Breast epithelium (tissue), 4 donors: ENCODE measurements around the gene ACE2. TPM values are rescaled to one million over a fixed set of nuclear protein-coding genes. Genes with fewer than 3 reads are reported as not detected.

ENCODE experiments used
- DNase-seq, 2 donors: peaks; one replicate each; pipeline ENCODE4 v3.0.0-alpha.2; 2019; ENCODE audit warnings: low spot score in 2 of 2
- H3K27ac ChIP-seq, 2 donors: fragments of 200-600 bp; sonication (generic) in 1 of 2; one replicate each; pipeline ENCODE4 v1.5.1; 2016 to 2019; ENCODE audit warnings: mild to moderate bottlenecking in 1 of 2
- H3K27me3 ChIP-seq, 2 donors: fragments of 200-600 bp; sonication (generic) in 1 of 2; one replicate each; pipeline versions ENCODE4 v1.5.1 to v1.6.0; 2017 to 2019; ENCODE audit warnings: control low read depth in 1 of 2, mild to moderate bottlenecking in 1 of 2
- H3K36me3 ChIP-seq: fragments of 200-600 bp; one replicate; pipeline ENCODE4 v1.5.1; 2019
- H3K4me1 ChIP-seq, 2 donors: fragments of 200-600 bp; sonication (generic); one replicate each; pipeline ENCODE4 v1.5.1; 2016 to 2019; ENCODE audit warnings: control low read depth in 1 of 2
- H3K4me3 ChIP-seq, 3 donors: fragments of 200-600 bp; sonication (generic); 1 replicate in 2 of 3; 2 replicates in 1 of 3; pipeline ENCODE4 v1.5.1; 2016 to 2019; ENCODE audit warnings: mild to moderate bottlenecking in 3 of 3, moderate library complexity in 2 of 3
- H3K9me3 ChIP-seq, 2 donors: fragments of 200-600 bp; sonication (generic) in 1 of 2; one replicate each; pipeline ENCODE4 v1.5.1; 2016 to 2019; ENCODE audit warnings: control low read depth in 1 of 2
- CTCF ChIP-seq, 3 donors: fragments of 450-650 bp; IDR thresholded peaks; one replicate each; pipeline ENCODE4 v1.5.1; 2016 to 2017; ENCODE audit warnings: antibody characterized with exemption in 3 of 3, mild to moderate bottlenecking in 3 of 3, moderate library complexity in 3 of 3
- POLR2A ChIP-seq: fragments of 450-650 bp; IDR thresholded peaks from one replicate; pipeline ENCODE4 v1.6.1; 2016; ENCODE audit warnings: antibody characterized with exemption, mild to moderate bottlenecking, moderate library complexity
- POLR2AphosphoS5 ChIP-seq, 3 donors: sonication (generic); formaldehyde crosslinking; IDR thresholded peaks; one replicate each; pipeline ENCODE4 v1.6.1; 2017; ENCODE audit warnings: antibody characterized with exemption in 3 of 3
- intact Hi-C: fragments of 100-400 bp; cut with DNase I; formaldehyde crosslinking; loops from one replicate; pipeline ENCODE4 v1.15.1; 2023; ENCODE audit warnings: low total_unique reads
- total RNA-seq, 3 donors: library from RNA; depleted of rRNA; stranded (reverse); fragments of >200 nt; gene quantifications; one replicate each; pipeline ENCODE4 v1.1.0, GENCODE V29; 2016

Gene ACE2
- total RNA-seq, 3 donors from 2014 or later, result 2.2 to 7.2 (median 5.6) TPM

- peaks cover 0 to 40% of the 10 kb centered on the region in 2 donors for H3K27me3 ChIP-seq
- no peak overlapping the region for H3K4me3 ChIP-seq
- DNase-seq, result no peak
- H3K36me3 ChIP-seq, result no peaks in the 10 kb centered on the region
- intact Hi-C loops, result no loop called here
- H3K27ac ChIP-seq, result no peak overlapping the region
- no peak for TF ChIP-seq POLR2A
- TF ChIP-seq CTCF (IDR thresholded peaks at IDR 0.05), result no peak
- no peak for TF ChIP-seq POLR2AphosphoS5 (IDR thresholded peaks at IDR 0.05)
- no peaks in the 10 kb centered on the region for H3K4me1 ChIP-seq
- no peaks in the 10 kb centered on the region for H3K9me3 ChIP-seq
Measured at GRCh38 chrX:15601932-15602331, 1.2 kb upstream of the ACE2 start.

GRCh38 chrX:15600049-15600448, 711 bp downstream of the ACE2 start:
- Histone ChIP-seq H3K9me3 (no peaks in the 10 kb centered on the region), H3K36me3 (no peaks in the 10 kb centered on the region), H3K27ac (no peak overlapping the region), H3K27me3 (peaks cover 0 to 29% of the 10 kb centered on the region in 2 donors), H3K4me3 (no peak overlapping the region), H3K4me1 (no peaks in the 10 kb centered on the region)
- TF ChIP-seq POLR2A, result no peak
- TF ChIP-seq CTCF (IDR thresholded peaks at IDR 0.05), result no peak
- TF ChIP-seq POLR2AphosphoS5 (IDR thresholded peaks at IDR 0.05), result no peak
- intact Hi-C loops, result no loop called here
- no peak for DNase-seq

GRCh38 chrX:15599461-15599860, 1.3 kb downstream of the ACE2 start:
- no peaks in the 10 kb centered on the region for H3K9me3 ChIP-seq
- no peaks in the 10 kb centered on the region for H3K36me3 ChIP-seq
- intact Hi-C loops, result no loop called here
- no peaks in the 10 kb centered on the region for H3K4me1 ChIP-seq
- peaks cover 0 to 24% of the 10 kb centered on the region in 2 donors for H3K27me3 ChIP-seq
- TF ChIP-seq POLR2AphosphoS5 (IDR thresholded peaks at IDR 0.05) (no peak), POLR2A (no peak), CTCF (IDR thresholded peaks at IDR 0.05) (no peak)
- no peak overlapping the region for H3K27ac ChIP-seq
- H3K4me3 ChIP-seq, result no peak overlapping the region
- DNase-seq, result no peak

GRCh38 chrX:15598026-15598425, 2.7 kb downstream of the ACE2 start:
- no peak overlapping the region for H3K4me3 ChIP-seq
- H3K27ac ChIP-seq, result no peak overlapping the region
- peaks cover 0 to 29% of the 10 kb centered on the region in 2 donors for H3K27me3 ChIP-seq
- no peaks in the 10 kb centered on the region for H3K36me3 ChIP-seq
- no peaks in the 10 kb centered on the region for H3K9me3 ChIP-seq
- intact Hi-C loops, result no loop called here
- H3K4me1 ChIP-seq, result no peaks in the 10 kb centered on the region
- TF ChIP-seq CTCF (IDR thresholded peaks at IDR 0.05) (no peak), POLR2AphosphoS5 (IDR thresholded peaks at IDR 0.05) (no peak), POLR2A (no peak)
- DNase-seq, result no peak

GRCh38 chrX:15594371-15594770, 6.4 kb downstream of the ACE2 start:
- Histone ChIP-seq H3K36me3 (no peaks in the 10 kb centered on the region), H3K4me3 (no peak overlapping the region), H3K4me1 (no peaks in the 10 kb centered on the region), H3K27ac (no peak overlapping the region), H3K27me3 (peaks cover 0 to 32% of the 10 kb centered on the region in 2 donors), H3K9me3 (no peaks in the 10 kb centered on the region)
- intact Hi-C loops, result no loop called here
- DNase-seq, result no peak
- no peak for TF ChIP-seq CTCF (IDR thresholded peaks at IDR 0.05)
- no peak for TF ChIP-seq POLR2A
- TF ChIP-seq POLR2AphosphoS5 (IDR thresholded peaks at IDR 0.05), result no peak
